Measurements from ENCODE around the gene RXRA. TPM values are rescaled to one million over a fixed set of nuclear protein-coding genes. Genes with fewer than 3 reads are reported as not detected.

RXRA gene
- total and polyA plus RNA-seq, 2 experiments from 2014 or later, result 32.9 to 46.1 TPM

DNA sequence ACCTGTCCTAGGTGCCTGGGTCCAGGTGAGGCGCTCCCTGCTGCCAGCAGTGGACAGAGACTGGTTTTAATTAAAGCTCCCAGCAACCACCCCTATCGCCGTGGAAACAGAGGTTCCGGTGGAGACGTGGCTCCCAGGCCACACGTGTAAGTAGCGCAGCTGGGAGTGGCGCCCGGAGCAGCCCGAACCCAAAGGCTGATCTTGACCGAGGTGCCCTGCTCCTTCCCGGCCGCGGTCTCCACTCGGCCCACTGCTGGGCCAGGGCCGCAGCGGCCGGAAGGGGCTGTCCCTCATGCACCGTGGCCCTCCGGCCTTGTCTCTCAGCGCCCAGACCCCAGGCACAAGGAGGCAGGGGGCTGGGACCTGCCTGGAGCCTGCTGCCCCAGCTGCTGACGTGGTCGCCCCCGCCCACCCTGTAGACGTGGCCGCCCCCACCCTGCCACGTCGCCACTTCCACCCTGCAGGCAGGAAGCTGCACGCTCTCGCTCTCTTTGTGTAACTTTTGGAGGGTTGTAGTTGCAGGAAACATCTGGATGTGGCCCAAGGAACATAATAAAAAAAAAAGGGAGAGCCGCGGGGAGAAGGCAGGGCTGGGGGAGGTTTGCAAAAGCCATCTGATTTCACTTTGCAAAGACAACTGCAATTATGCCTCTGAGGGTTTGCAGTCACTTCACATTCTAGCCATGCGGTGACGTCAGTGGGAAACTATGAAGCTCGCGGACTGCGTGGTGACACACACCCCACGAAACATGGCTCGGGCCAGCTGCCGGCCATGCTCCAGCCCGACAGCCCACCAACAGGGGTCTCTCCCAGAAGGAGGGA lies 129.9 kb downstream of the RXRA start:
- TF ChIP-seq CTCF (IDR thresholded peaks at IDR 0.05; ENCODE audit: low read depth, low read length), result peak; percentile 17
- Histone ChIP-seq H3K36me3 (no peaks in the 10 kb centered on the region), H3K27ac (no peak overlapping the region), H3K9me3 (ENCODE audit: low read depth) (no peaks in the 10 kb centered on the region), H3K4me3 (no peak overlapping the region), H3K27me3 (no peaks in the 10 kb centered on the region), H3K4me1 (ENCODE audit: low read depth) (peaks cover 15% of the 10 kb centered on the region)
- peak in 1 of 2 donors; percentile 99 for DNase-seq (ENCODE audit: low read depth in 1 of 2, low spot score in 1 of 2)

GRCh38 chr9:134456756-134457305 lies 130.6 kb downstream of the RXRA start:
- Histone ChIP-seq H3K4me3 (no peak overlapping the region), H3K9me3 (ENCODE audit: low read depth) (no peaks in the 10 kb centered on the region), H3K4me1 (ENCODE audit: low read depth) (peaks cover 15% of the 10 kb centered on the region), H3K27me3 (no peaks in the 10 kb centered on the region), H3K27ac (no peak overlapping the region), H3K36me3 (no peaks in the 10 kb centered on the region)
- no peak for TF ChIP-seq CTCF (IDR thresholded peaks at IDR 0.05; ENCODE audit: low read depth, low read length)
- no peak for DNase-seq (ENCODE audit: low read depth in 1 of 2, low spot score in 1 of 2)

GRCh38 chr9:134457321-134458206 lies 131.3 kb downstream of the RXRA start:
- Histone ChIP-seq H3K4me3 (no peak overlapping the region), H3K9me3 (ENCODE audit: low read depth) (no peaks in the 10 kb centered on the region), H3K36me3 (no peaks in the 10 kb centered on the region), H3K27me3 (no peaks in the 10 kb centered on the region), H3K4me1 (ENCODE audit: low read depth) (peaks cover 15% of the 10 kb centered on the region), H3K27ac (no peak overlapping the region)
- TF ChIP-seq CTCF (IDR thresholded peaks at IDR 0.05; ENCODE audit: low read depth, low read length), result no peak
- no peak for DNase-seq (ENCODE audit: low read depth in 1 of 2, low spot score in 1 of 2)

DNA sequence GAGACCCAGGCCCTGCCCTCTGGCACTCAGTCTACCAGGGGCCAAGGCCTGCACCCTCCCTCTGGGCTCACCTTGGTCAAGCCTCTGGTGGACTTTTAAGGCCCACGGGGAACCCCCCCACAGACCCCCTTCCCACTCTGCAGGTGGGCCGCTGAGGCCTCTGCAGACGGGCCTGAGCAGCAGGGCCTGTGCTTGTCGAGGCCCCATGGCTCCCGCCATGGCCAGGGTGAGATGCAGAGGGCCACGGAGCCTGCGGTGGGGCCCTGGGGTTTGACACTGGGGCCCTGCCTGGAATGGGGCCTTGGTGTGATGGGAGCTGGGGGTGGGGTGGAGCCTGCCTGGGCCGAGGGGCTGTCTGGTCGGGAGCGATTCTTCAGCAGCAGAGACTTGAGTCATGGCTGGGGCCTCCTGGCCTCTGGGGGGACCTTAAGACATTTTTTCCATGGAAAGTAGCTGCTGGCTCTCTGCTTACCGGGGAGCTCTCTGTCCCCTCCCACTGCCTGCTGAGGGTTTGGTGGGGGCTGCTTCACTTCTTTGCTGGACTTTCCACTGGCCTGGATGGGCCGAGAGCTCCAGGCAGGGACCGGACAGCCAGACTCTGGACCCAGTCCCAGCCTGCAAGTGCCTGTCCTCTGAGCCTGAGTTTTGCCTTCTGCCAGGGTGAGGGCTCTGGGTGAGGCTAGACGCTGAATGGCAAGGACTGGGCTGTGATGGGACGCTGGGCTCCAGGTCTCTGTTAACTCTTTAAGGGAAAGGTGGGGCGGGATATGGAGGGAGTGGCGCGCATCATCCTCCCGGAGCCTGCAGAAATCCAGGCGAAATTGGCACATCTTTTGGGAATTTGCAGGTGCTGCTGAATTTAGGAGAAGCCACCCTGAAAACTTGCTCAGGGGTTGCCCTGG lies 132.2 kb downstream of the RXRA start:
- Histone ChIP-seq H3K9me3 (ENCODE audit: low read depth) (no peaks in the 10 kb centered on the region), H3K4me3 (no peak overlapping the region), H3K27ac (no peak overlapping the region), H3K36me3 (no peaks in the 10 kb centered on the region), H3K4me1 (ENCODE audit: low read depth) (peaks cover 15% of the 10 kb centered on the region), H3K27me3 (no peaks in the 10 kb centered on the region)
- DNase-seq (ENCODE audit: low read depth in 1 of 2, low spot score in 1 of 2), result peak in 1 of 2 donors; percentile 54
- TF ChIP-seq CTCF (IDR thresholded peaks at IDR 0.05; ENCODE audit: low read depth, low read length), result no peak

- Histone ChIP-seq H3K36me3 (no peaks in the 10 kb centered on the region), H3K4me1 (ENCODE audit: low read depth) (peaks cover 14% of the 10 kb centered on the region), H3K9me3 (ENCODE audit: low read depth) (no peaks in the 10 kb centered on the region), H3K27me3 (no peaks in the 10 kb centered on the region), H3K27ac (no peak overlapping the region), H3K4me3 (no peak overlapping the region)
- DNase-seq (ENCODE audit: low read depth in 1 of 2, low spot score in 1 of 2), result no peak
- no peak for TF ChIP-seq CTCF (IDR thresholded peaks at IDR 0.05; ENCODE audit: low read depth, low read length)
Measured at GRCh38 chr9:134459164-134459563, 132.9 kb downstream of the RXRA start.

All from cardiac muscle cell (in vitro differentiated cells and primary cell).